Gastrocnemius medialis (tissue), 4 donors: ENCODE results near the gene NUAK2.
A peak's percentile ranks its signal among the peaks of the same experiment; 100 is the strongest.

Experiments used
- CTCF ChIP-seq, 5 experiments: fragments of 450-650 bp in 3 of 5; fragments of 200-600 bp in 2 of 5; sonication (generic) in 2 of 5; IDR thresholded peaks in 4 of 5; conservative IDR thresholded peaks in 1 of 5; 1 replicate in 4 of 5; 2 replicates in 1 of 5; pipeline ENCODE4 v1.5.1; 2016 to 2019; ENCODE audit warnings: antibody characterized with exemption in 5 of 5, mild to moderate bottlenecking in 3 of 5, moderate library complexity in 3 of 5
- POLR2A ChIP-seq, 2 donors: fragments of 450-650 bp; IDR thresholded peaks; one replicate each; pipeline ENCODE4 v1.6.1; 2017; ENCODE audit warnings: antibody characterized with exemption in 2 of 2, mild to moderate bottlenecking in 2 of 2, moderate library complexity in 2 of 2

DNA sequence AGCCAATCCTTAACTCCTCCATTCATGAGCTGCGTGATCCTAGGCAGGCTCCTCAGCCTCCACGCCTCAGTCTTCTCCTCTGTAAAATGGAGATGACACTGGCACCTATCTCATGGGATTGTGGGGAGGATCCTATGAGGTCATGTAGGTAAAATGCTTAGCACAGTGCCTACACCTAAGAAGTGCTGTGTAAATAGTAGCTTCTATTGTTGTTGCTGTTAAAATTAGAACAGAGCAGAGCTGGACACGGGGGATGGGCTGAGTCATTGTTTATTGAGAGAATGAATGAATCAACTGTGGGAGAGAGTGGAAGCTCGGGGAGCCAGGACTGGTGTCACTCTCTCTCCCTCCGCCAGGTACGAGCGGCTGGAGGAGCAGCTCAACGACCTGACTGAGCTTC is 50.8 kb downstream of the NUAK2 start:
- TF ChIP-seq CTCF (IDR thresholded peaks at IDR 0.05 in 4 of 5, conservative IDR thresholded peaks at IDR 0.05 in 1 of 5) (no peak), POLR2A (IDR thresholded peaks at IDR 0.05) (peak in 1 of 2 donors; percentile 9)
